Esophagus squamous epithelium (tissue), 5 donors: ENCODE results near the gene APBB1. TPM values are rescaled to one million over a fixed set of nuclear protein-coding genes. Genes with fewer than 3 reads are reported as not detected.

ENCODE experiments used
- DNase-seq: peaks from one replicate; lab custom pipeline; 2025; lab: John Stamatoyannopoulos, UW
- H3K27ac ChIP-seq, 4 donors: fragments of 200-600 bp; sonication (generic); one replicate each; pipeline ENCODE4 v1.5.1; 2016 to 2019; ENCODE audit warnings: mild to moderate bottlenecking in 1 of 4
- H3K27me3 ChIP-seq, 4 donors: fragments of 200-600 bp; sonication (generic); 1 replicate in 3 of 4; 2 replicates in 1 of 4; pipeline versions ENCODE4 v1.5.1 to v1.6.0; 2017 to 2021; ENCODE audit warnings: antibody characterized with exemption in 1 of 4
- H3K36me3 ChIP-seq, 3 donors: fragments of 200-600 bp; sonication (generic); one replicate each; pipeline ENCODE4 v1.5.1; 2016 to 2019
- H3K4me1 ChIP-seq, 3 donors: fragments of 200-600 bp; sonication (generic); one replicate each; pipeline ENCODE4 v1.5.1; 2017 to 2019
- H3K4me3 ChIP-seq, 4 donors: fragments of 200-600 bp; sonication (generic); 1 replicate in 3 of 4; 2 replicates in 1 of 4; pipeline ENCODE4 v1.5.1; 2016 to 2019; ENCODE audit warnings: mild to moderate bottlenecking in 2 of 4, moderate library complexity in 1 of 4
- H3K9me3 ChIP-seq, 3 donors: fragments of 200-600 bp; sonication (generic); one replicate each; pipeline ENCODE4 v1.5.1; 2016 to 2019
- POLR2A ChIP-seq, 4 donors: fragments of 450-650 bp; IDR thresholded peaks; one replicate each; pipeline ENCODE4 v1.6.1; 2017; ENCODE audit warnings: antibody characterized with exemption in 4 of 4, mild to moderate bottlenecking in 4 of 4, moderate library complexity in 3 of 4
- WGBS, 2 donors: methylation state at CpG; one replicate each; pipeline ENCODE4 v1.1.5; 2018; 5-methylcytosine and 5-hydroxymethylcytosine counted together
- intact Hi-C: fragments of 100-400 bp; cut with DNase I; formaldehyde crosslinking; loops from one replicate; pipeline ENCODE4 v1.15.0; 2022
- total RNA-seq, 4 donors: library from RNA; depleted of rRNA; stranded (reverse); fragments of >200 nt; gene quantifications; one replicate each; pipeline ENCODE4 v1.1.0, GENCODE V29; 2016
- TF ChIP-seq, protein P1 (sequence below), 6 experiments: fragments of 450-650 bp in 4 of 6; fragments of 200-600 bp in 2 of 6; sonication (generic) in 2 of 6; IDR thresholded peaks; one replicate each; pipeline ENCODE4 v1.5.1; 2016 to 2019; ENCODE audit warnings: antibody characterized with exemption in 6 of 6, mild to moderate bottlenecking in 4 of 6, moderate library complexity in 4 of 6
- donor health status: DM: yes; HTN: yes; CAD: no.

APBB1 gene
- total RNA-seq, result 10 to 100 TPM in 2 of 4 donors, 1 to 10 TPM in 2; 2.7 to 29.0 (median 9.9) TPM

DNA sequence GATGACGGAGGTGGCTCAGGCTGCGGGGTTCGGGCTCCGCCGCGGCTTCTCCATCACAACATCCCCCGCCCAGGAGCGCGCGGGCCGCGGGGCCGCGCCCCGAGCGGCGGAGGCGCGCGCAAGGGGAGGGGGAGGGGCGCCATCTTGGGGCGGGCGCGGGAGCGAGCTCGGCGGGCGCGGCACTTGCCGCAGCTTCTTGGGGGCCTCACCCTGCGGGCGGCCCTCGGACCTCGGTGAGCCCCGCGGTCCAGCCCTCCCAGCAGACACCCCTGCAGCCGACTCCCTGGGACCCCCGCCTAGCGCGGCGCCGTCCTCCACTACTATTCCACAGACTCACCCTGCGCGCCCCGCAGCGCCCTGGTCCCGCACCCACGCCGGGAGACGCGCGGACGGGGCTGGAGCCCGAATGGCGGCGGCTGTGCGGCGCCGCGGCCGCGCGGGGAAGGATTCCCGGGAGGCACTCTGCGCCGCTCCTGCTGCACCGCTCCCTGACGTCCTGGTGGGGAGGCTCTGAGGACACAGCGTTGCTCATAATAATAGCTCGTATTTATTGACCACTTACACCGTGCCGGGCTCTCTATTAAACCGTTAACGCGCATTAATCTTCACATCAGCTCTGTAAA is at the start of gene APBB1:
TSS of gene APBB1 (minus strand) at position 86 of the 623 bp plus-strand sequence. CDS start 7,747 bp downstream, outside the sequence.
- H3K9me3 ChIP-seq, result no peaks in the 10 kb centered on the region
- intact Hi-C loops, result no loop called here
- peaks cover 5 to 46% (median 6%) of the 10 kb centered on the region in 3 donors for H3K4me1 ChIP-seq
- 0 to 3% methylated on average over 6 to 7 of the region's 75 CpGs for WGBS, 2 donors
- DNase-seq, result no peak
- TF ChIP-seq POLR2A (IDR thresholded peaks at IDR 0.05), result peak in 2 of 4 donors; percentile 34 to 50
- TF ChIP-seq, protein P1, sequence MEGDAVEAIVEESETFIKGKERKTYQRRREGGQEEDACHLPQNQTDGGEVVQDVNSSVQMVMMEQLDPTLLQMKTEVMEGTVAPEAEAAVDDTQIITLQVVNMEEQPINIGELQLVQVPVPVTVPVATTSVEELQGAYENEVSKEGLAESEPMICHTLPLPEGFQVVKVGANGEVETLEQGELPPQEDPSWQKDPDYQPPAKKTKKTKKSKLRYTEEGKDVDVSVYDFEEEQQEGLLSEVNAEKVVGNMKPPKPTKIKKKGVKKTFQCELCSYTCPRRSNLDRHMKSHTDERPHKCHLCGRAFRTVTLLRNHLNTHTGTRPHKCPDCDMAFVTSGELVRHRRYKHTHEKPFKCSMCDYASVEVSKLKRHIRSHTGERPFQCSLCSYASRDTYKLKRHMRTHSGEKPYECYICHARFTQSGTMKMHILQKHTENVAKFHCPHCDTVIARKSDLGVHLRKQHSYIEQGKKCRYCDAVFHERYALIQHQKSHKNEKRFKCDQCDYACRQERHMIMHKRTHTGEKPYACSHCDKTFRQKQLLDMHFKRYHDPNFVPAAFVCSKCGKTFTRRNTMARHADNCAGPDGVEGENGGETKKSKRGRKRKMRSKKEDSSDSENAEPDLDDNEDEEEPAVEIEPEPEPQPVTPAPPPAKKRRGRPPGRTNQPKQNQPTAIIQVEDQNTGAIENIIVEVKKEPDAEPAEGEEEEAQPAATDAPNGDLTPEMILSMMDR (IDR thresholded peaks at IDR 0.05), result peak in 1 of 6 experiments; percentile 20
- H3K27ac ChIP-seq, result peak within 1 kb of the TSS; percentile 74 to 94 (median 86)
- H3K4me3 ChIP-seq, result peak within 1 kb of the TSS; percentile 49 to 89 (median 76)
- H3K27me3 ChIP-seq, result peaks cover 0 to 3% (median 0%) of the 10 kb centered on the region in 4 donors
- H3K36me3 ChIP-seq, result no peaks in the 10 kb centered on the region

DNA sequence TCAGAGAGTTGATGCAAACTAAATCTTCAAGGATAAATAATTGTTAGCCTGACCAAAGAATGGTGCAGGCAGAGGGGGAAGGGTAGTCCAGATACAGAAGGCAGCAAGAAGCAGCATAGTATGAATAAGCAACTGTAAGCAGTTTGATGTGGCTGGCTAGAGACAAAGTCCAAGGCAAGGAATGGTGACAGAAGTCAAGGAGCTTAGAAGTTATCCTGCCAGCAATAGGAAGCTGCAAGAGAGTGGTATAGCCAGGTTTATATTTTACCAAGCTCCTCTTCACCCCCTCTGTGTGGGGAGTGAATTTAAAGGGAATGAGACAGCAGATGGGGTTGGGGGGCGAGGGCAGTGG is 40.2 kb upstream of the APBB1 start:
- peaks cover 25 to 88% (median 28%) of the 10 kb centered on the region in 3 donors for H3K36me3 ChIP-seq
- no peaks in the 10 kb centered on the region for H3K9me3 ChIP-seq
- intact Hi-C loops, result no loop called here

DNA sequence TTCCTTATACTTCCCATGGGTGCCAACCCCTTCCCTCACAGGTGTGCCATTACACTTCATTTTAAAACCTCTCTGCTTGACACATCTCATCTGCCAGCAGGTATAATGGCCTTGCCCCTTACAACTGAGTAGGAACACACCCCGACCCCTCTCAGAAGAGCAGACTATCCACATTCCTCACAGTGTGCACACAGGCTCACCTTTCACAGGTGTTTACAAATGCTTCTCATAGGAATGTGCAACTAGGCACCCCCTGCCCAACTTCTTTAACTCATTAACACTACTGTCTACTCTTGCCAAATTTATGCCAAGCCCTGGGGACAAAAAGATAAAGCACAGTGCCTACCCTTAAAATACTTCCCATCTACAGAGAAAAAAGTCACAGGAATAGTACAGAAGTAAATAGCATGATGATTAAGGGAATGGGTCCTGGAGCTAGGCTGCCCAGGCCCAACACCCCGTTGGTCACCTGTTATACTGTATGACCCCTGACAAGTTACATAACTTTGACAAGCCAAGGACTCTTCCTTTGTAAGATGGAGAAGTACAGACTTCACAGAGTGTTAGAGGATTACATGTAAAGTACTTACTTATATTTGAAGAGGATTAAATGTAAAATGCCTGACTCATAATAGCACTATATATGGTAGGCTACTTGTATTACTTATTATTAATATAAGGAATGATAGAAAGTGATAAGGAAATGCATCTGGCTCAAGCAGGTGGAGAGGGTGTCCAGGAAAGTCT is 39.6 kb upstream of the APBB1 start:
- no peaks in the 10 kb centered on the region for H3K27me3 ChIP-seq
- H3K36me3 ChIP-seq, result peaks cover 25 to 88% (median 28%) of the 10 kb centered on the region in 3 donors
- H3K4me1 ChIP-seq, result no peaks in the 10 kb centered on the region
- WGBS, 2 donors, result 65 to 67% methylated on average over 2 of the region's 2 CpGs
- H3K4me3 ChIP-seq, result no peak overlapping the region
- no peak for DNase-seq
- no peaks in the 10 kb centered on the region for H3K9me3 ChIP-seq
- intact Hi-C loops, result no loop called here
- no peak overlapping the region for H3K27ac ChIP-seq
- TF ChIP-seq, protein P1 (IDR thresholded peaks at IDR 0.05), result no peak
- TF ChIP-seq POLR2A (IDR thresholded peaks at IDR 0.05), result no peak

More for the DNA sequence above, 40.2 kb upstream of the APBB1 start:
- DNase-seq, result no peak
- WGBS, 2 donors, result 50 to 82% methylated on average over 1 of the region's 1 CpG
- TF ChIP-seq, protein P1 (IDR thresholded peaks at IDR 0.05), result no peak
- TF ChIP-seq POLR2A (IDR thresholded peaks at IDR 0.05), result no peak
- Histone ChIP-seq H3K27ac (no peak overlapping the region), H3K4me3 (no peak overlapping the region), H3K4me1 (no peaks in the 10 kb centered on the region), H3K27me3 (no peaks in the 10 kb centered on the region)

DNA sequence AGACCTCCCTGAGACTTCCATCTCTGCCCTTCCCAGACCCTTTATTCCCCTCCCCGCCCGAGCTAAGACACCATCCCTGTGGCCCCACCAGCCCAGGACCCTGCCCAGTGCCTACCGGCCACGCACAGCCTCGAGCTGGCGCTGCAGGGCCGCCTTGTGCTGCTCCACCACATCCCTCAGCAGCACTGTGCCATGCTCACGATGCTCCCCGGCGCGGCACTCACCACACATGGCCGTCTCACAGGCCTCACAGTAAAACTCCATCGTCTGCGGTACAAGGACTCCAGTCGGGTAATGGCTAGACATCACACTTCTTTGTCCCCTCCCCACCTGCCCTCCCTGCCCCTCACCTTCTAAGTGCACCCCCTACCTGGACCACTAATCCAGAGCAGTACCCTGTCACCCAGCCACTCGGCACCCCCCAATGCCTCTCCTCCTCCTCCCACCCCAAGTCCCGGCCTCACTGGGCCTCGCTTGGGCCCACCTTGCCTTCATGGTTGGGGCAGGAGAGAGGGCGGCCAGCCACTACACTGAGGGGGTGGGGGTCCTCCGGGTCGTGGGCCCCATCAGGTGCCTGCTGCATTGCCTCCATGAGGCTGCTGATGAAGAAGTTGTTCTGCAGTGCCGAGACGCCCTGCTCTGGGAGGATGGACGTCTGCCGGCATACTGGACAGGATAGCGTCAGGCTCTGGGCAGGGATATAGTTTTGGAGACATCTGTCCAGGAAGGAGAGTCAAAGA is 38.9 kb upstream of the APBB1 start:
- TF ChIP-seq, protein P1 (IDR thresholded peaks at IDR 0.05), result no peak
- no peak for TF ChIP-seq POLR2A (IDR thresholded peaks at IDR 0.05)
- no peak overlapping the region for H3K4me3 ChIP-seq
- peaks cover 25 to 88% (median 28%) of the 10 kb centered on the region in 3 donors for H3K36me3 ChIP-seq
- no peaks in the 10 kb centered on the region for H3K4me1 ChIP-seq
- no peak overlapping the region for H3K27ac ChIP-seq
- DNase-seq, result no peak
- no peaks in the 10 kb centered on the region for H3K9me3 ChIP-seq
- 93 to 95% methylated on average over 9 to 10 of the region's 26 CpGs for WGBS, 2 donors
- intact Hi-C loops, result no loop called here
- no peaks in the 10 kb centered on the region for H3K27me3 ChIP-seq
